ENCODE data around the gene COL4A2.

The COL4A2 gene

GRCh38 chr13:110536006-110536693, 229.1 kb downstream of the COL4A2 start:
- Histone ChIP-seq H3K27ac (peak overlapping the region; percentile 64 to 95 (median 83)), H3K9ac (peak overlapping the region; percentile 54 to 85 (median 66)), H3K4me3 (peak overlapping the region in 9 of 10 experiments; percentile 19 to 50 (median 37); a peak in 15 of 20 replicates)

GRCh38 chr13:110538632-110539031, 231.5 kb downstream of the COL4A2 start:
- Histone ChIP-seq H3K27ac (peak overlapping the region; percentile 68 to 85 (median 79)), H3K9ac (peak overlapping the region; percentile 50 to 81 (median 57); a peak in 15 of 22 replicates), H3K4me2 (peak overlapping the region; percentile 80 to 98 (median 89)), H3K36me3 (peaks cover under 1 to 69% (median 24%) of the 10 kb centered on the region in 11 experiments; a peak in 19 of 22 replicates), H3K9me3 (replicated peaks in 1 of 11) (no peaks in the 10 kb centered on the region; a peak in 2 of 22 replicates), H3K27me3 (no peaks in the 10 kb centered on the region), H4K20me1 (peaks cover 11 to 70% (median 42%) of the 10 kb centered on the region in 11 experiments; a peak in 17 of 22 replicates), H3K4me1 (peaks cover 78 to 96% (median 92%) of the 10 kb centered on the region in 10 experiments), H3K4me3 (peak overlapping the region in 6 of 10 experiments; percentile 3 to 51 (median 9); a peak in 3 of 20 replicates)
- TF ChIP-seq Cebpa-rat (IDR thresholded peaks at IDR 0.05): no peak

More at GRCh38 chr13:110536006-110536693, 229.1 kb downstream of the COL4A2 start:
- H3K4me1 ChIP-seq: peaks cover 94 to 99% (median 96%) of the 10 kb centered on the region in 10 experiments
- H3K27me3 ChIP-seq: no peaks in the 10 kb centered on the region
- H4K20me1 ChIP-seq: peaks cover 0 to 55% (median 19%) of the 10 kb centered on the region in 11 experiments; a peak in 16 of 22 replicates
- no peak for TF ChIP-seq Cebpa-rat (IDR thresholded peaks at IDR 0.05)
- peaks cover 0 to 4% (median 0%) of the 10 kb centered on the region in 11 experiments; a peak in 2 of 22 replicates for H3K9me3 ChIP-seq (replicated peaks in 1 of 11)
- peak overlapping the region; percentile 74 to 98 (median 92) for H3K4me2 ChIP-seq
- H3K36me3 ChIP-seq: peaks cover 0 to 58% (median 8%) of the 10 kb centered on the region in 11 experiments; a peak in 13 of 22 replicates

GRCh38 chr13:110539894-110540293, 232.8 kb downstream of the COL4A2 start:
- Histone ChIP-seq H3K4me3 (no peak overlapping the region), H3K9me3 (replicated peaks in 1 of 11) (peaks cover 10 to 12% (median 12%) of the 10 kb centered on the region in 11 experiments; a peak in 21 of 22 replicates), H3K4me1 (peaks cover 66 to 94% (median 79%) of the 10 kb centered on the region in 10 experiments), H3K36me3 (peaks cover 14 to 69% (median 37%) of the 10 kb centered on the region in 11 experiments), H3K27ac (0 out of 22 replicates have a peak overlapping the region, but pooled peaks of 1 of the 11 experiments have one; percentile 3), H3K4me2 (peak overlapping the region; percentile 14 to 98 (median 89); a peak in 20 of 22 replicates), H4K20me1 (peaks cover 11 to 64% (median 45%) of the 10 kb centered on the region in 11 experiments; a peak in 17 of 22 replicates), H3K27me3 (no peaks in the 10 kb centered on the region), H3K9ac (0 out of 22 replicates have a peak overlapping the region, but pooled peaks of 2 of the 11 experiments have one; percentile 7 to 9)
- TF ChIP-seq Cebpa-rat (IDR thresholded peaks at IDR 0.05): no peak

GRCh38 chr13:110540871-110541525, 233.9 kb downstream of the COL4A2 start:
- Histone ChIP-seq H3K4me1 (peaks cover 55 to 91% (median 68%) of the 10 kb centered on the region in 10 experiments), H3K27ac (peak overlapping the region in 5 of 11 experiments; percentile 11 to 44 (median 19); a peak in 7 of 22 replicates), H3K9ac (peak overlapping the region in 3 of 11 experiments; percentile 27 to 57 (median 45); a peak in 3 of 22 replicates), H3K4me3 (no peak overlapping the region), H3K36me3 (peaks cover 25 to 69% (median 48%) of the 10 kb centered on the region in 11 experiments), H4K20me1 (peaks cover 11 to 75% (median 45%) of the 10 kb centered on the region in 11 experiments; a peak in 17 of 22 replicates), H3K4me2 (peak overlapping the region in 7 of 11 experiments; percentile 7 to 98 (median 14); a peak in 9 of 22 replicates), H3K9me3 (replicated peaks in 1 of 11) (peaks cover 16 to 23% (median 22%) of the 10 kb centered on the region in 11 experiments; a peak in 21 of 22 replicates), H3K27me3 (no peaks in the 10 kb centered on the region)
- TF ChIP-seq Cebpa-rat (IDR thresholded peaks at IDR 0.05): no peak

GRCh38 chr13:110541526-110541920, 234.4 kb downstream of the COL4A2 start:
- no peak for TF ChIP-seq Cebpa-rat (IDR thresholded peaks at IDR 0.05)

GRCh38 chr13:110542169-110542796, 235.2 kb downstream of the COL4A2 start:
- peaks cover 19 to 36% (median 35%) of the 10 kb centered on the region in 11 experiments; a peak in 21 of 22 replicates for H3K9me3 ChIP-seq (replicated peaks in 1 of 11)
- TF ChIP-seq Cebpa-rat (IDR thresholded peaks at IDR 0.05): no peak
- no peaks in the 10 kb centered on the region for H3K27me3 ChIP-seq
- H3K27ac ChIP-seq: no peak overlapping the region; a peak in 1 of 22 replicates
- no peak overlapping the region for H3K4me3 ChIP-seq
- peak overlapping the region in 5 of 11 experiments; percentile 8 to 98 (median 29); a peak in 9 of 22 replicates for H3K4me2 ChIP-seq
- peaks cover 35 to 82% (median 61%) of the 10 kb centered on the region in 11 experiments for H3K36me3 ChIP-seq
- peak overlapping the region in 1 of 11 experiments; percentile 57; a peak in 1 of 22 replicates for H3K9ac ChIP-seq
- H3K4me1 ChIP-seq: peaks cover 51 to 97% (median 59%) of the 10 kb centered on the region in 10 experiments
- peaks cover 11 to 88% (median 51%) of the 10 kb centered on the region in 11 experiments; a peak in 17 of 22 replicates for H4K20me1 ChIP-seq

More at GRCh38 chr13:110541526-110541920, 234.4 kb downstream of the COL4A2 start:
- Histone ChIP-seq H3K27ac (peak overlapping the region in 4 of 11 experiments; percentile 14 to 44 (median 21); a peak in 4 of 22 replicates), H3K4me1 (peaks cover 51 to 95% (median 65%) of the 10 kb centered on the region in 10 experiments), H4K20me1 (peaks cover 11 to 80% (median 45%) of the 10 kb centered on the region in 11 experiments; a peak in 17 of 22 replicates), H3K9ac (peak overlapping the region in 2 of 11 experiments; percentile 45 to 57; a peak in 2 of 22 replicates), H3K27me3 (no peaks in the 10 kb centered on the region), H3K36me3 (peaks cover 28 to 74% (median 53%) of the 10 kb centered on the region in 11 experiments), H3K4me2 (peak overlapping the region in 5 of 11 experiments; percentile 2 to 98 (median 14); a peak in 7 of 22 replicates), H3K9me3 (replicated peaks in 1 of 11) (peaks cover 16 to 28% (median 28%) of the 10 kb centered on the region in 11 experiments; a peak in 21 of 22 replicates), H3K4me3 (no peak overlapping the region)

- Histone ChIP-seq H3K4me2 (peak overlapping the region in 2 of 11 experiments; percentile 49 to 98; a peak in 4 of 22 replicates), H3K27ac (no peak overlapping the region), H3K36me3 (peaks cover 45 to 100% (median 91%) of the 10 kb centered on the region in 11 experiments)
Measured at GRCh38 chr13:110546378-110546777, 239.3 kb downstream of the COL4A2 start.

More at GRCh38 chr13:110546378-110546777, 239.3 kb downstream of the COL4A2 start:
- no peak overlapping the region for H3K9ac ChIP-seq
- peaks cover 3 to 100% (median 82%) of the 10 kb centered on the region in 11 experiments; a peak in 21 of 22 replicates for H4K20me1 ChIP-seq
- H3K4me1 ChIP-seq: peaks cover 10 to 97% (median 20%) of the 10 kb centered on the region in 10 experiments; a peak in 19 of 20 replicates
- peaks cover 19 to 45% (median 42%) of the 10 kb centered on the region in 11 experiments; a peak in 21 of 22 replicates for H3K9me3 ChIP-seq (replicated peaks in 1 of 11)
- H3K27me3 ChIP-seq: no peaks in the 10 kb centered on the region
- no peak for TF ChIP-seq Cebpa-rat (IDR thresholded peaks at IDR 0.05)
- no peak overlapping the region for H3K4me3 ChIP-seq
